Gastroesophageal sphincter (tissue), 3 donors: ENCODE data around the gene DGLUCY.

Experiments
- CTCF ChIP-seq, 4 experiments: fragments of 200-600 bp in 2 of 4; fragments of 450-650 bp in 2 of 4; sonication (generic) in 1 of 4; IDR thresholded peaks; one replicate each; pipeline ENCODE4 v1.5.1; 2017 to 2019; ENCODE audit warnings: antibody characterized with exemption in 4 of 4, mild to moderate bottlenecking in 2 of 4, moderate library complexity in 2 of 4
- POLR2AphosphoS5 ChIP-seq: sonication (generic); formaldehyde crosslinking; IDR thresholded peaks from one replicate; pipeline ENCODE4 v1.6.1; 2017; ENCODE audit warnings: antibody characterized with exemption

DNA sequence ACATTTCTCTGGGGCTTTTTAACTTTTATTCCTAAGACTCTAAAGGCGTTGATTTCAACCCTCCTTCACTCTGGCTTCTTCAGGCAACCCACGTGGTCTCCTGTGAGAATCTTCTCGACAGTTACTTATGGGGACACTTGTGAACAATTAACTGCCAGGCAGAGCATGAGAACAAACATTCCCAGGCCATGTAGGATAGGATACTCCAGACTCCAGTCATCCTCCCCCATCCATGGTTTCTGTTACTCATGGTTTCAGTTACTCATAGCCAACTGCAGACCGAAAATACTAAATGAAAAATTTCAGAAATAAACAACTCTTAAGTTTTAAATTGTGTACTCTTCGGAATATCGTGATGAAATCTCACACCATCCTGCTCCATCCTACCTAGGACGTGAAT, 111.2 kb downstream of the DGLUCY start:
- TF ChIP-seq CTCF (IDR thresholded peaks at IDR 0.05) (no peak), POLR2AphosphoS5 (no peak)
